Ovary (tissue), 3 donors: ENCODE measurements around the gene MYO9B.

Experiments used
- CTCF ChIP-seq, 3 donors: fragments of 450-650 bp in 2 of 3; fragments of 200-600 bp in 1 of 3; IDR thresholded peaks; one replicate each; pipeline versions ENCODE4 v1.5.1 to v1.8.0; 2016 to 2022; ENCODE audit warnings: antibody characterized with exemption in 3 of 3, mild to moderate bottlenecking in 1 of 3
- POLR2A ChIP-seq: fragments of 450-650 bp; IDR thresholded peaks from one replicate; pipeline ENCODE4 v1.6.1; 2017; ENCODE audit warnings: antibody characterized with exemption, mild to moderate bottlenecking, moderate library complexity
- donor health status: DM: no; HTN: no; CAD: no.

DNA sequence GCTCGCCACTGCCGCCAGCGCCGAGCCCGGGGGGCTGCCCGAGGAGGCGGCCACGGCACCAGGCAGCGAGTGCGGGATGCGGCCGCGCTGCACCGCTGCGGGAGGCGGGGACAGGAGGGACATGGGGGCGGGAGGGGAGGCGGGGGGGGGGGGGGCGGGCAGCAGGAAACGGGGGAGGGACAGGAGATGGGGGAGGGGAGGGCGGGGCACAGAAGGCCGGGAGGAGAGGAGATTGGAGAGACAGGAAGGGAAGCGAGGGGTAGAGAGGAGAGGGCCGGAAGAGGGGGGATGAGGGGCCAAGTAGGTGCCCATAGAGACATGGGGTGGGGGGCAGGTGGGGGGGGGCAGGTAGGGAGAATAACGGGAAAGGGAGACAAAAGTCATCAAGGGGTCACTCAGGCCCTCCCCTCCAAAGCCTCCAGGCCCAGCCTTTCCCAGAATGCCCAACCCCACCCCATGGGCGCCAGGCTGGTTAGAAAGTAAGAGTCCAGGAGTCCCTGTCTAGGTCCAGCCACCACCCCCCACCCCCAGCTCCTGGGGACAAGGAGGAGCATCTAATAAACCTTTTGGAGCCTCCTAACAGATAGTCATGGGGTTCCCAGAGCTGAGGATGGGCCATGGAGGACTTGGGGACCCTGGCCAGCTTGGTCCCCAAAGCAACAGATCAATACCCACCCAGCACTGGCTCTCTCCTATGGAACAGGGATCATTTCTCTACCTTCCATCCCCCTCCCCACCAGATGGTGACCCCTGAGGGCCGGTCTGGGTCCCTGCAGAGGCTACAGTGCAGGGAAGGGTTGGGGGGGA is 160.6 kb downstream of the MYO9B start:
- TF ChIP-seq CTCF (IDR thresholded peaks at IDR 0.05): no peak
- no peak for TF ChIP-seq POLR2A
